HG02884 (cell line): ENCODE results near the gene PCNX1.

Experiments
- ATAC-seq: cut with Tn5 transposase; IDR thresholded peaks from one replicate; pipeline ENCODE4 v1.9.1; 2021; ENCODE audit warnings: mild to moderate bottlenecking, moderate library complexity; ENCODE audit not compliant: unreplicated experiment

PCNX1 gene

GRCh38 chr14:70888681-70889175, 18.5 kb upstream of the PCNX1 start:
- no peak for ATAC-seq

DNA sequence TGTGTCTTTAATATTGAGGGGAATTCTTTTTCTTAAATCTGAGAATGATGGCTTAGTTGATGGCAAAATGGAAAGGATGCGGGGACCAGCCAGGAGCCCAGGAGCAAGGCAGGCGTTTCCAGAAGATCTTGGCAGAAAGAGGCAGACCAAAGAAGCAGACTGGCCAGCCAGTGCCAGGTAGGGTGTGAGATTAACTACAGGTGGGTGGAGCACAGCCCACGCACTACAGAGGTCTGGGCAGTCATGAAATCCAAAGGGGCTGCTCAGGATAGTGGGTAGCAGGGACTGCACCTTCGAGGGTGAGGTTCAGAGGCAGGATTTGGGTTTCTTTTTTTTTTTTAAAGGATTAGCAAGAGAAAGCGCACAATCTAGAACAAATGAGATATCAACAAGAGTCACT, 17.7 kb upstream of the PCNX1 start:
- no peak for ATAC-seq

GRCh38 chr14:70890826-70891659, 16.2 kb upstream of the PCNX1 start:
- ATAC-seq, result no peak

GRCh38 chr14:70891737-70892136, 15.5 kb upstream of the PCNX1 start:
- ATAC-seq, result no peak

DNA sequence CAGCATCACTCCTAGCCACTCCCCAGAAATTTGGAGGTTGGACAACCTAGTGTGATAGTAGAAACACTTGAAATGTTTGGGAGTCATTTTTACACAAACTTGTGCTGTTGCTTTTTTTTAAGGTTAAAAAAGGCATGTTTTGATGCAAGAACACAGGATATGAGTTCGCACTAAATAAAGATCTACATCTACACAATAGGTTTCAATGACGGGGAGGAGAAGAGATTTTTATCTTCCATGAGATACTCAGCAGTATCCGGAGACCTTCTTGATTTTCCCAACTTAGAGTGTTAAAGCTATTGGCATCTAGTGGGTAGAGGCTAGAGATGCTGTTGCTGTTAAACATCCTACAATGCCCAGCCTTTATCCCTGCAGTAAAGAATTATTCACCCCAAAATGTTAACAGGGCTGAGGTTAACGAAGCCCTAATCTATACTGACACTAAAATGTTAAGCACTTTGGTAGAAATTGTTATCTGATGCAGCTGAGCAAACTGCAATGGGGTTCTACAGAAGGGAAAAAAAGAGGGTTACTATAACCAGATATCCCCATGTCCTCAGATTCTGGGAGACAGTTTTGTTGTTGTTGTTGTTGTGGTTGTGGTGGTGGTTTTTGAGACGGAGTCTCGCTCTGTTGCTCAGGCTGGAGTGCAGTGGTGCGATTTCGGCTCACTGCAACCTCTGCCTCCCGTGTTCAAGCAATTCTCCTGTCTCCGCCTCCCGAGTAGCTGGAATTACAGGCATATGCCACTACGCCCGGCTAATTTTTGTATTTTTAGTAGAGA, 14.0 kb upstream of the PCNX1 start:
- ATAC-seq, result no peak

DNA sequence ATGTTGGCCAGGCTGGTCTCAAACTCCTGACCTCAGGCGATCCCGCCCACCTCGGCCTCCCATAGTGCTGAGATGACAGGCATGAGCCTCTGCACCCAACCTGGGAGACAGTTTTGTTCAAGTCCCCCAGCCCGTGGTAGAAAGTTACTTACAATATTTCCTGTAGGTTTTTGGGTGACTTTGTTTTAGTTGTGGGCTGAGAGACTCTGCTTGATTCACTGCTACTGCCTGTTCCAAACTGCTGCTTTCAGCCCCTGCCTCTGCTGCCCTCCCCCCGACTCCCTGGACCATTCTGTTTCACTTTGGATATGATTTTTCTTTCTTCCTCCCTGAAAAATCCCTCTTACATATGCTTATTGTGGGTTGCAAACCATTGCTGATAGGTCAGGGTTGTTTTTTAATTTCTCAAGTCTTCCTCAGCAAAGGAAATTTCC, 13.4 kb upstream of the PCNX1 start:
- no peak for ATAC-seq

- ATAC-seq, result no peak
Measured at GRCh38 chr14:70894868-70895267, 12.4 kb upstream of the PCNX1 start.

- ATAC-seq, result no peak
Measured at GRCh38 chr14:70896317-70896716, 10.9 kb upstream of the PCNX1 start.

- ATAC-seq, result no peak
Measured at GRCh38 chr14:70896981-70897380, 10.3 kb upstream of the PCNX1 start.

DNA sequence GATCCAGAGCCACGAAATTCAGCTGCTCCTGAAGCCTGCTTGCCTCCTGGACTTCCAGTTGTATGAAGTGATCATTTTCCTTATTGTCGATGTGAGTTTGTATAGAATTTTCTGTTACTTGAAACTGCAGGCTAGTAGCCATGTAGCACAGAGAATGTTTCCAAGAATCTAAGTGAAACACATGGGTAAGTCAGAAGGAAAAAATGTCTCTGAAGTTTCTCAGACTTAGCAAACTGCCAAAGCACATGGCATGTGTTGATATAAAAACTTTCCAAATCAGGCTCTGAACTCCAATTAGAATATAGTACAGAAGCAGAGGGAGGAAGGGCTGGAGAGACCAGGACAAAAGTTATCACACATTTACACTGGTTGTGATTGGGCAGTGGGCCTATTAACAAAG, 9.8 kb upstream of the PCNX1 start:
- ATAC-seq, result no peak

- no peak for ATAC-seq
Measured at GRCh38 chr14:70898111-70898745, 9.0 kb upstream of the PCNX1 start.

DNA sequence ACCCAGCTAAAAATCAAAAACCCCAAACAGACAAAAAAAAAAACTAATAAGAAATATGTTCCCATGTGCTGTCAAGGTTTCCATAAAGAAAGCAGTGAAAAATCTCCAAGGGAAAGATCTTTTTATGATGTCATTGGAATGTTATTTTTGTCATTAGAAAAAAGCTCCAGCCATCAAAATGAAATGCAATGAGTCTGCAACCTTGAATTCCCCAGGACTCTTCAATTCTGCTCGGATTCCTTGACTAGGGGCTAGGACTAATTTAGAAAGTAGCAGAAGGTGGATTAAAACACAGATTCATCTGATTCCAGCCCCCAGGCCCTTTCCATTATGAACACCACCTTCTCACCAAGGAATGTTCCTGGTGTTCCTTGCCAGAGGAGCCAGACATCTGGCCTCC, 6.0 kb upstream of the PCNX1 start:
- ATAC-seq, result no peak

DNA sequence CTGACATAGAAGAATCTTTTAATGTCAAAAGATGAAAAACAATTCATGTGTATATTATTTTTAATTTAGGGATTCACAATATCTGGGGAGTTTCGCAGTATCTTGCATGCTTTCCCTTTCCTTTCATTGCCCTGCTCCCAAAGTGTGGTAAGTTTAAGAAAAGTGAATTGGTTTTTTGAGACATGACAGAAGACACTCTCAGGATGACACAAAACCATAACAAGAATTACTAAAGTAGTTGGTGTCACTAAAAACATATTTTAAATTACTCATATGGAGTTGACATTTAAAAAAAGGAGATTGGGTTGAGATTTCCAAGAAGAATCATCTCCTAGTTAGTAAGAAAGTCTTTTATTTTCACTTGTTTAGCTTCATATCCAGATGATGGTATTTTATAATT, 5.1 kb upstream of the PCNX1 start:
- ATAC-seq, result no peak

DNA sequence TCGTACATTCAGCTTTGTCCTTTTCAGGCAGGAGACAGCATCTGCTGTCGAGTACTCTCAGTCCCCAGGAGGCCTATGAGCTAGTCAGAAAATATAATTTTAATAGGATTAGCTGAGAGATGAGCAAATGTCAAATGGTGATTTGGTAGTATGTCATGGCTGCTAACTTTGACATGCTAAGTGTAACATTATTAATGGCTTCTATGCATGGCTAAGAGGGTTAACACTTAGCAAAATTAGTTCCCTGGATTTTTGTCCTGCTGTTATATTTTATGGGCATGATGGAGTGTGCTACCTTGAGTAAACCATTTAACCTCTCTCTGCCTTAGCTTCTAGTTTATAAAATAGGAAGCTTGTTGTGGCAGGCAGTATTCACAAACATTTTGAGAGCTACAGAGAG, 2.9 kb upstream of the PCNX1 start:
- no peak for ATAC-seq

DNA sequence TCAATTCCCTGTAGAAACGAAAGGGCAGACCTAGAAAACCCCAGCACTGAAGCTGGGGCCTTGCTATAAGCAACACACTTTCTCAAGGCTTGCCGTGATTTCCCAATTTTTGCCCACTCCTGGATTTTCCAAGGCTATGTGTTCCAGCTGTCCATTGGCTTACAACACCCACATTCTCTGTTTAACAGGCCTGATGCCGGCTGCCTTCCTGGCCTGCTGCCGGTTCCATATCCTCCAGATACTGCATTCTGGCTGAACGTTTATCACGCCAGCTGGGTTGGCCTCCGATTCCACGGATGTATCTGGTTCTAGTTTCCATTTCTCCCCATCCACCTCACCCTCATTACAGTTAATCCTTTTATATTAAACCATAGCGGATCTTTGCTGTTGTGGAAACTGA, 2.0 kb upstream of the PCNX1 start:
- no peak for ATAC-seq

- ATAC-seq, result no peak
Measured at GRCh38 chr14:70906793-70907175, 475 bp upstream of the PCNX1 start.

GRCh38 chr14:70907996-70908934, 1.0 kb downstream of the PCNX1 start:
- peak; percentile 11 for ATAC-seq

DNA sequence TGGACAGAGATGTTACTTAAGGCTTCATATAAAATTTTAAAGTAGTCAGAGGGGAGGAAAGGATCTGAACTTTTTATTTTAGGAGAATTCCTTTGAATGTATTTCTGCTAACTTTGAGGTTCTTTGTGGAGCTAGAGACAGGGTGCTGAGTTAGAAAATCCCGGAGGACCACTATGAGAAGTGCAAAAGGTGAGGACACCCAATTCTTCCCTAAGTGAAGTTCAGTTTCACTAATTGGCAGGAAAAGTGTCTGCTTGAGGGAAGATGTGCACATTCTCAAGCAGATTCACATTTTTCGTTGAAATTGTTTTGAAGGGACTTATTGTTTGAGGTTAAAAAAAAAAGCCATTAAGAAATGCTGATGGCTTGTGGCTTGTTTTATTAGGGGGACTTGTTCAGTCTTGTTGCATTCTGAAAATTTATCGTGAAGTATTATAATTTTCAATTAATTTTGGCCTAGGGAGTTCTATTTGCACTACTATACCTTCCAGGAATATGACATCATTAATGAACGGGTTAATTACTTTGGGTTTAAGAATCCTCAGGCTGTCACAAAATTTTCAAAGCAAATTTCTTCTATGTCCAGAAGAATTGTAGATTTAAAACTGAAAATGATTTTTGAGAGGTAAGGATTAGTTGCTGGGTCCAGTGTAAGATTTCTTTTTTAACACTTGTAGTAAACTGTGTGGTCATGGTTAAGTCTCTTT, 1.8 kb downstream of the PCNX1 start:
- no peak for ATAC-seq

GRCh38 chr14:70909733-70910614, 2.7 kb downstream of the PCNX1 start:
- ATAC-seq, result no peak
